NK-92 treated with Interleukin-12 subunit alpha and Interleukin-12 subunit beta, amount 100 ng/mL, for 24 hours (cell line): Measurements from ENCODE around the gene IRF1.
"Not testable (repeated sequence)": the region's sequence is repeated elsewhere in the genome, so short reads cannot be mapped to it uniquely, and the experiment has no call there.

Source experiments
- DNase-seq: peaks from one replicate; lab custom pipeline; 2025; lab: John Stamatoyannopoulos, UW

The IRF1 gene

GRCh38 chr5:132490484-132491367 is at the start of gene IRF1:
TSS of gene IRF1 (minus strand) at chr5:132490773. CDS start at chr5:132489478, 1,295 bp downstream.
- DNase-seq: peak; percentile 96

- no peak for DNase-seq
Observed at GRCh38 chr5:132540149-132540548, 49.6 kb upstream of the IRF1 start.

GRCh38 chr5:132539716-132540115 is 49.1 kb upstream of the IRF1 start:
- no peak for DNase-seq

- no peak for DNase-seq
Observed at GRCh38 chr5:132530946-132531345, 40.4 kb upstream of the IRF1 start.

GRCh38 chr5:132528866-132529634 is 38.5 kb upstream of the IRF1 start:
- no peak for DNase-seq

GRCh38 chr5:132528021-132528420 is 37.4 kb upstream of the IRF1 start:
- no peak for DNase-seq

GRCh38 chr5:132526974-132527564 is 36.5 kb upstream of the IRF1 start:
- no peak for DNase-seq

- DNase-seq: peak; percentile 16
Observed at GRCh38 chr5:132526290-132526973, 35.9 kb upstream of the IRF1 start.

GRCh38 chr5:132525299-132525724 is 34.7 kb upstream of the IRF1 start:
- no peak for DNase-seq

- DNase-seq: not testable (repeated sequence)
Observed at GRCh38 chr5:132524877-132525276, 34.3 kb upstream of the IRF1 start.

- DNase-seq: not testable (repeated sequence)
Observed at GRCh38 chr5:132522067-132522466, 31.5 kb upstream of the IRF1 start.

GRCh38 chr5:132513618-132514336 is 23.2 kb upstream of the IRF1 start:
- not testable (repeated sequence) for DNase-seq

- DNase-seq: no peak
Observed at GRCh38 chr5:132510076-132510475, 19.5 kb upstream of the IRF1 start.

GRCh38 chr5:132506094-132506692 is 15.6 kb upstream of the IRF1 start:
- no peak for DNase-seq

GRCh38 chr5:132505641-132506040 is 15.1 kb upstream of the IRF1 start:
- DNase-seq: no peak

- no peak for DNase-seq
Observed at GRCh38 chr5:132504746-132505145, 14.2 kb upstream of the IRF1 start.

GRCh38 chr5:132503244-132503643 is 12.7 kb upstream of the IRF1 start:
- DNase-seq: no peak

GRCh38 chr5:132501961-132502931 is 11.7 kb upstream of the IRF1 start:
- no peak for DNase-seq

- no peak for DNase-seq
Observed at GRCh38 chr5:132501629-132501956, 11.0 kb upstream of the IRF1 start.
